SK-N-MC (cell line): ENCODE measurements around the gene RYR3.

ENCODE experiments used
- EZH2 ChIP-seq: fragments of 200-600 bp; sonication (generic); IDR thresholded peaks from one replicate; pipeline ENCODE4 v1.6.1; 2017; ENCODE audit warnings: antibody characterized with exemption
- POLR2AphosphoS5 ChIP-seq: IDR thresholded peaks from 2 replicates; pipeline ENCODE4 v1.6.1; 2012; ENCODE audit warnings: mild to moderate bottlenecking, low read depth, low read length, borderline replicate concordance

GRCh38 chr15:33700695-33701303 is 390.0 kb downstream of the RYR3 start:
- TF ChIP-seq EZH2 (no peak), POLR2AphosphoS5 (no peak)
